AG20443 (cell line): ENCODE data around the gene IL13RA2.

Source experiments
- DNase-seq: peaks from one replicate; pipeline ENCODE4 v3.0.0; 2012; ENCODE audit warnings: low spot score, mixed read lengths

IL13RA2 gene

GRCh38 chrX:115017455-115017854 is at the start of gene IL13RA2:
Gene IL13RA2, minus strand, starts transcription at chrX:115017616. Its CDS starts 347 bp downstream, at chrX:115017269.
- DNase-seq: no peak

- no peak for DNase-seq
Observed at GRCh38 chrX:115065304-115065703, 47.9 kb upstream of the IL13RA2 start.

- no peak for DNase-seq
Observed at GRCh38 chrX:115060013-115060412, 42.6 kb upstream of the IL13RA2 start.

GRCh38 chrX:115058276-115058675 is 40.9 kb upstream of the IL13RA2 start:
- peak; percentile 48 for DNase-seq

- DNase-seq: no peak
Observed at GRCh38 chrX:115054876-115055275, 37.5 kb upstream of the IL13RA2 start.

- DNase-seq: no peak
Observed at GRCh38 chrX:115053223-115053622, 35.8 kb upstream of the IL13RA2 start.

GRCh38 chrX:115047715-115048114 is 30.3 kb upstream of the IL13RA2 start:
- no peak for DNase-seq

GRCh38 chrX:115047181-115047580 is 29.8 kb upstream of the IL13RA2 start:
- peak; percentile 21 for DNase-seq

- DNase-seq: no peak
Observed at GRCh38 chrX:115040417-115040816, 23.0 kb upstream of the IL13RA2 start.

- DNase-seq: peak; percentile 10
Observed at GRCh38 chrX:115038406-115038805, 21.0 kb upstream of the IL13RA2 start.

- no peak for DNase-seq
Observed at GRCh38 chrX:115036029-115036428, 18.6 kb upstream of the IL13RA2 start.

GRCh38 chrX:115031989-115032388 is 14.6 kb upstream of the IL13RA2 start:
- no peak for DNase-seq

GRCh38 chrX:115030625-115031024 is 13.2 kb upstream of the IL13RA2 start:
- no peak for DNase-seq

GRCh38 chrX:115029869-115030570 is 12.6 kb upstream of the IL13RA2 start:
- no peak for DNase-seq

GRCh38 chrX:115029440-115029839 is 12.0 kb upstream of the IL13RA2 start:
- no peak for DNase-seq

GRCh38 chrX:115023811-115024210 is 6.4 kb upstream of the IL13RA2 start:
- DNase-seq: no peak

GRCh38 chrX:115023139-115023538 is 5.7 kb upstream of the IL13RA2 start:
- DNase-seq: peak; percentile 24

GRCh38 chrX:115021121-115021520 is 3.7 kb upstream of the IL13RA2 start:
- no peak for DNase-seq

GRCh38 chrX:115018944-115019343 is 1.5 kb upstream of the IL13RA2 start:
- peak; percentile 17 for DNase-seq

GRCh38 chrX:115018040-115018647 is 728 bp upstream of the IL13RA2 start:
- DNase-seq: no peak

- DNase-seq: no peak
Observed at GRCh38 chrX:115013705-115014104, 3.7 kb downstream of the IL13RA2 start.

GRCh38 chrX:115011428-115011827 is 6.0 kb downstream of the IL13RA2 start:
- no peak for DNase-seq

- no peak for DNase-seq
Observed at GRCh38 chrX:114999906-115000305, 17.5 kb downstream of the IL13RA2 start.

GRCh38 chrX:114997779-114998178 is 19.6 kb downstream of the IL13RA2 start:
- DNase-seq: no peak
